Activated CD4-positive, alpha-beta memory T cell treated with anti-CD3 and anti-CD28 coated beads, Interleukin-2, amount 10 ng/mL, durations not matched to agents 7 days and 5 days (primary cell): ENCODE results near the gene CHP1. TPM values are rescaled to one million over a fixed set of nuclear protein-coding genes. Genes with fewer than 3 reads are reported as not detected.

ENCODE experiments used
- CTCF ChIA-PET: fragments of 350-600 bp; sonication (Branson Sonifier 250); formaldehyde crosslinking; loops from one replicate; lab custom pipeline; 2021; ENCODE audit warnings: antibody characterized with exemption, inconsistent platforms; lab: Charles Lee
- POLR2A ChIA-PET: fragments of 350-600 bp; sonication (Branson Sonifier 250); formaldehyde crosslinking; loops from one replicate; lab custom pipeline; 2021; ENCODE audit warnings: antibody characterized with exemption; lab: Charles Lee
- DNase-seq: peaks from one replicate; pipeline ENCODE4 v3.0.0-alpha.2; 2020
- H3K27ac Mint-ChIP-seq: one replicate; pipeline ENCODE4 v1.8.0; 2021; ENCODE audit warnings: mild to moderate bottlenecking, mixed read lengths
- H3K27me3 Mint-ChIP-seq: one replicate; pipeline ENCODE4 v1.8.0; 2021; ENCODE audit warnings: mixed read lengths
- H3K36me3 Mint-ChIP-seq: one replicate; pipeline ENCODE4 v1.8.0; 2021; ENCODE audit warnings: low read depth, mixed read lengths
- H3K4me1 Mint-ChIP-seq: one replicate; pipeline ENCODE4 v1.8.0; 2021; ENCODE audit warnings: mixed read lengths
- H3K4me3 Mint-ChIP-seq: one replicate; pipeline ENCODE4 v1.8.0; 2021; ENCODE audit warnings: mild to moderate bottlenecking, mixed read lengths
- H3K9me3 Mint-ChIP-seq: one replicate; pipeline ENCODE4 v1.8.0; 2021; ENCODE audit warnings: mixed read lengths
- total RNA-seq, 2 experiments: library from RNA; stranded (reverse); gene quantifications; one replicate each; pipeline ENCODE4 v1.2.3, GENCODE V29; 2021

Gene CHP1
- 10 to 100 TPM; 60.1 to 68.9 TPM for total RNA-seq

- Mint-ChIP-seq H3K4me3 (peak within 1 kb of the TSS; percentile 84), H3K27ac (peak within 1 kb of the TSS; percentile 72), H3K27me3 (peaks cover 5% of the 10 kb centered on the region), H3K4me1 (peaks cover 31% of the 10 kb centered on the region), H3K9me3 (no peaks in the 10 kb centered on the region), H3K36me3 (peaks cover 3% of the 10 kb centered on the region)
- ChIA-PET CTCF (interaction anchor here (0.6 to 2.1 kb wide), 23 partner anchors 9 to 536 kb away, joined by 3 to 11 read pairs (median 4); partner anchors contain the start of genes CHAC1, NUSAP1, OIP5 and RAD51), POLR2A (interaction anchor here (0.5 to 2.7 kb wide), 17 partner anchors 10 to 354 kb away, joined by 3 to 27 read pairs (median 5); partner anchors contain the start of genes CHAC1, INO80, NUSAP1 and OIP5)
- peak; percentile 97 for DNase-seq
Measured at GRCh38 chr15:41230650-41231421, at the start of gene CHP1, which contains the start of gene EXD1. Gene CHP1 (plus strand): TSS chr15:41231268. CDS start chr15:41231383, 115 bp downstream. Gene EXD1 (minus strand): TSS chr15:41230757. CDS start chr15:41226575, 4,182 bp downstream.

- Mint-ChIP-seq H3K9me3 (no peaks in the 10 kb centered on the region), H3K4me3 (no peak overlapping the region)
- POLR2A ChIA-PET = no interaction called here
Measured at GRCh38 chr15:41182266-41182665, 48.8 kb upstream of the CHP1 start.

GRCh38 chr15:41183581-41183980 is 47.5 kb upstream of the CHP1 start:
- POLR2A ChIA-PET = no interaction called here
- no peaks in the 10 kb centered on the region for H3K4me1 Mint-ChIP-seq

More at GRCh38 chr15:41182266-41182665, 48.8 kb upstream of the CHP1 start:
- H3K27me3 Mint-ChIP-seq = no peaks in the 10 kb centered on the region
- DNase-seq = no peak
- no peaks in the 10 kb centered on the region for H3K4me1 Mint-ChIP-seq
- no peaks in the 10 kb centered on the region for H3K36me3 Mint-ChIP-seq
- no peak overlapping the region for H3K27ac Mint-ChIP-seq
- CTCF ChIA-PET = interaction anchor here (1.8 kb wide), 1 partner anchor 323 kb away, joined by 4 read pairs; no protein-coding TSS in a partner anchor

GRCh38 chr15:41194444-41194843 is 36.6 kb upstream of the CHP1 start:
- Mint-ChIP-seq H3K4me1 (no peaks in the 10 kb centered on the region), H3K9me3 (no peaks in the 10 kb centered on the region), H3K36me3 (no peaks in the 10 kb centered on the region), H3K4me3 (no peak overlapping the region), H3K27ac (no peak overlapping the region), H3K27me3 (peaks cover 2% of the 10 kb centered on the region)
- ChIA-PET CTCF (interaction anchor here (1.9 kb wide), 1 partner anchor 9 kb away, joined by 5 read pairs; no protein-coding TSS in a partner anchor), POLR2A (no interaction called here)
- no peak for DNase-seq

More at GRCh38 chr15:41183581-41183980, 47.5 kb upstream of the CHP1 start:
- Mint-ChIP-seq H3K36me3 (no peaks in the 10 kb centered on the region), H3K27me3 (no peaks in the 10 kb centered on the region), H3K27ac (no peak overlapping the region), H3K4me3 (no peak overlapping the region), H3K9me3 (no peaks in the 10 kb centered on the region)
- no peak for DNase-seq
- CTCF ChIA-PET = interaction anchor here (0.7 to 3.3 kb wide), 12 partner anchors 9 to 325 kb away, joined by 3 to 65 read pairs (median 4); partner anchors contain the start of gene INO80

- ChIA-PET POLR2A (no interaction called here), CTCF (no interaction called here)
- H3K4me3 Mint-ChIP-seq = no peak overlapping the region
- no peaks in the 10 kb centered on the region for H3K9me3 Mint-ChIP-seq
- no peaks in the 10 kb centered on the region for H3K27me3 Mint-ChIP-seq
- no peak for DNase-seq
- no peaks in the 10 kb centered on the region for H3K36me3 Mint-ChIP-seq
- H3K27ac Mint-ChIP-seq = no peak overlapping the region
- H3K4me1 Mint-ChIP-seq = no peaks in the 10 kb centered on the region
Measured at GRCh38 chr15:41199470-41199869, 31.6 kb upstream of the CHP1 start.

GRCh38 chr15:41203395-41203794 is 27.7 kb upstream of the CHP1 start:
- H3K9me3 Mint-ChIP-seq = no peaks in the 10 kb centered on the region
- peaks cover 4% of the 10 kb centered on the region for H3K27me3 Mint-ChIP-seq
- ChIA-PET POLR2A (no interaction called here), CTCF (no interaction called here)
- no peak for DNase-seq
- no peaks in the 10 kb centered on the region for H3K4me1 Mint-ChIP-seq
- H3K36me3 Mint-ChIP-seq = no peaks in the 10 kb centered on the region
- no peak overlapping the region for H3K27ac Mint-ChIP-seq
- H3K4me3 Mint-ChIP-seq = no peak overlapping the region

- no peak for DNase-seq
- ChIA-PET CTCF (interaction anchor here (1.6 kb wide), 1 partner anchor 26 kb away, joined by 3 read pairs; the partner anchor contains the start of gene CHP1), POLR2A (no interaction called here)
- Mint-ChIP-seq H3K9me3 (no peaks in the 10 kb centered on the region), H3K36me3 (no peaks in the 10 kb centered on the region), H3K27ac (no peak overlapping the region), H3K27me3 (peaks cover 7% of the 10 kb centered on the region), H3K4me3 (no peak overlapping the region), H3K4me1 (no peaks in the 10 kb centered on the region)
Measured at GRCh38 chr15:41205315-41205714, 25.8 kb upstream of the CHP1 start.

- no peak overlapping the region for H3K27ac Mint-ChIP-seq
- H3K9me3 Mint-ChIP-seq = no peaks in the 10 kb centered on the region
- DNase-seq = no peak
- H3K36me3 Mint-ChIP-seq = no peaks in the 10 kb centered on the region
- POLR2A ChIA-PET = no interaction called here
- no peak overlapping the region for H3K4me3 Mint-ChIP-seq
- peaks cover 15% of the 10 kb centered on the region for H3K27me3 Mint-ChIP-seq
- CTCF ChIA-PET = interaction anchor here (1.4 kb wide), 1 partner anchor 22 kb away, joined by 3 read pairs; no protein-coding TSS in a partner anchor
- no peaks in the 10 kb centered on the region for H3K4me1 Mint-ChIP-seq
Measured at GRCh38 chr15:41207687-41208448, 23.2 kb upstream of the CHP1 start.

- DNase-seq = no peak
- Mint-ChIP-seq H3K27me3 (peaks cover 33% of the 10 kb centered on the region), H3K4me3 (no peak overlapping the region), H3K4me1 (no peaks in the 10 kb centered on the region), H3K36me3 (no peaks in the 10 kb centered on the region), H3K27ac (no peak overlapping the region), H3K9me3 (no peaks in the 10 kb centered on the region)
- ChIA-PET CTCF (no interaction called here), POLR2A (no interaction called here)
Measured at GRCh38 chr15:41215708-41216107, 15.4 kb upstream of the CHP1 start.

- no peaks in the 10 kb centered on the region for H3K36me3 Mint-ChIP-seq
- H3K9me3 Mint-ChIP-seq = no peaks in the 10 kb centered on the region
- H3K27me3 Mint-ChIP-seq = peaks cover 33% of the 10 kb centered on the region
- H3K4me1 Mint-ChIP-seq = no peaks in the 10 kb centered on the region
- CTCF ChIA-PET = interaction anchor here (0.5 kb wide), 1 partner anchor 507 kb away, joined by 4 read pairs; no protein-coding TSS in a partner anchor
- no peak overlapping the region for H3K27ac Mint-ChIP-seq
- no peak for DNase-seq
- H3K4me3 Mint-ChIP-seq = no peak overlapping the region
- POLR2A ChIA-PET = no interaction called here
Measured at GRCh38 chr15:41218851-41219250, 12.2 kb upstream of the CHP1 start.

- Mint-ChIP-seq H3K36me3 (no peaks in the 10 kb centered on the region), H3K4me3 (no peak overlapping the region), H3K27me3 (peaks cover 33% of the 10 kb centered on the region), H3K4me1 (no peaks in the 10 kb centered on the region), H3K27ac (no peak overlapping the region), H3K9me3 (no peaks in the 10 kb centered on the region)
- CTCF ChIA-PET = interaction anchor here (0.5 kb wide), 1 partner anchor 507 kb away, joined by 4 read pairs; no protein-coding TSS in a partner anchor
- POLR2A ChIA-PET = no interaction called here
- DNase-seq = no peak
Measured at GRCh38 chr15:41219381-41219780, 11.7 kb upstream of the CHP1 start.

GRCh38 chr15:41230345-41230649 is 771 bp upstream of the CHP1 start:
- POLR2A ChIA-PET = interaction anchor here (0.5 to 2.7 kb wide), 8 partner anchors 19 to 277 kb away, joined by 3 to 27 read pairs (median 6); partner anchors contain the start of genes CHAC1, NUSAP1 and OIP5
- no peak for DNase-seq
- peaks cover 31% of the 10 kb centered on the region for H3K4me1 Mint-ChIP-seq
- CTCF ChIA-PET = interaction anchor here (1.2 to 2.1 kb wide), 9 partner anchors 10 to 535 kb away, joined by 3 to 11 read pairs (median 5); partner anchors contain the start of gene RAD51
- peak overlapping the region; percentile 72 for H3K27ac Mint-ChIP-seq
- no peaks in the 10 kb centered on the region for H3K9me3 Mint-ChIP-seq
- H3K36me3 Mint-ChIP-seq = peaks cover 3% of the 10 kb centered on the region
- H3K4me3 Mint-ChIP-seq = peak overlapping the region; percentile 84
- H3K27me3 Mint-ChIP-seq = peaks cover 5% of the 10 kb centered on the region
